Measurements from ENCODE around the gene CACNA1I. TPM values are rescaled to one million over a fixed set of nuclear protein-coding genes. Genes with fewer than 3 reads are reported as not detected.

CACNA1I gene
- total RNA-seq, 1 donor from 2014 or later = 0.11 TPM

DNA sequence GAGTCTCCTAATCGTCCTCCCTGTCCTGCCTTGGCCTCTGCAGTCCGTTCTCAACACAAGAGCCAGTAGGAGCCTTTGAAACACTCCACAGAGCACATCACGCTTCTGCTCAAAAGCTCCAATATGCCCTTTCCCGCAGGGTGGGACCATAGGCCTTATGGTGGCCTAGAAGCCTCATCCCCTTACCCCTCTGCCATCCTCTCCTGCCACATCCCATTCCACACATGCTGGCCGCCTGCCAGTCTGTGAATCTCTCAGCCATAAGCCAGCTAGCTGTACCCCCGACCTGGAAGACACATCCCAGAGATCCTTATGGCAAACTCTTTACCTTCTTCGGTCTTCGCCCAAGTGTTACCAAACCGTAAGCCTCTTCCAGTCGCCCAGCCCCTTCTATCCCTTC is 165.2 kb downstream of the CACNA1I start:
- no peaks in the 10 kb centered on the region for H3K4me1 Mint-ChIP-seq (ENCODE audit: low read depth, unreplicated experiment)
- Histone ChIP-seq H4K20me1 (ENCODE audit: insufficient read depth, low read length) (no peaks in the 10 kb centered on the region), H3K4me2 (ENCODE audit: low read length) (no peak overlapping the region), H3K27ac (ENCODE audit: low read depth, low read length) (no peak overlapping the region), H3K9ac (ENCODE audit: low read length) (no peak overlapping the region), H3K79me2 (ENCODE audit: insufficient read depth, low read length) (no peaks in the 10 kb centered on the region), H3K4me1 (ENCODE audit: insufficient read depth, low read length) (no peaks in the 10 kb centered on the region), H3K36me3 (ENCODE audit: insufficient read depth, low read length) (no peaks in the 10 kb centered on the region), H3K27me3 (ENCODE audit: insufficient read depth, low read length) (peaks cover 19% of the 10 kb centered on the region), H3K9me3 (ENCODE audit: insufficient read depth, low read depth, low read length) (no peaks in the 10 kb centered on the region), H3K4me3 (ENCODE audit: insufficient read depth, low read depth, low read length) (no peak overlapping the region), H2AFZ (ENCODE audit: low read depth, low read length) (no peak overlapping the region)
- TF ChIP-seq, protein P1, sequence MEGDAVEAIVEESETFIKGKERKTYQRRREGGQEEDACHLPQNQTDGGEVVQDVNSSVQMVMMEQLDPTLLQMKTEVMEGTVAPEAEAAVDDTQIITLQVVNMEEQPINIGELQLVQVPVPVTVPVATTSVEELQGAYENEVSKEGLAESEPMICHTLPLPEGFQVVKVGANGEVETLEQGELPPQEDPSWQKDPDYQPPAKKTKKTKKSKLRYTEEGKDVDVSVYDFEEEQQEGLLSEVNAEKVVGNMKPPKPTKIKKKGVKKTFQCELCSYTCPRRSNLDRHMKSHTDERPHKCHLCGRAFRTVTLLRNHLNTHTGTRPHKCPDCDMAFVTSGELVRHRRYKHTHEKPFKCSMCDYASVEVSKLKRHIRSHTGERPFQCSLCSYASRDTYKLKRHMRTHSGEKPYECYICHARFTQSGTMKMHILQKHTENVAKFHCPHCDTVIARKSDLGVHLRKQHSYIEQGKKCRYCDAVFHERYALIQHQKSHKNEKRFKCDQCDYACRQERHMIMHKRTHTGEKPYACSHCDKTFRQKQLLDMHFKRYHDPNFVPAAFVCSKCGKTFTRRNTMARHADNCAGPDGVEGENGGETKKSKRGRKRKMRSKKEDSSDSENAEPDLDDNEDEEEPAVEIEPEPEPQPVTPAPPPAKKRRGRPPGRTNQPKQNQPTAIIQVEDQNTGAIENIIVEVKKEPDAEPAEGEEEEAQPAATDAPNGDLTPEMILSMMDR (IDR thresholded peaks at IDR 0.05; ENCODE audit: insufficient read depth, low read depth, low read length) = no peak
- TF ChIP-seq EZH2 (IDR thresholded peaks at IDR 0.05; ENCODE audit: insufficient read depth, low read length) = no peak
- DNase-seq (ENCODE audit: low read depth) (no peak), FAIRE-seq (no peak)
- H3K9me3 Mint-ChIP-seq (ENCODE audit: unreplicated experiment) = no peaks in the 10 kb centered on the region
- H3K27ac Mint-ChIP-seq (ENCODE audit: unreplicated experiment) = no peak overlapping the region
- no peak overlapping the region for H3K4me3 Mint-ChIP-seq (ENCODE audit: unreplicated experiment)
- H3K27me3 Mint-ChIP-seq (ENCODE audit: low read depth, unreplicated experiment) = peaks cover 30% of the 10 kb centered on the region
- no peaks in the 10 kb centered on the region for H3K36me3 Mint-ChIP-seq (ENCODE audit: low read depth, unreplicated experiment)

DNA sequence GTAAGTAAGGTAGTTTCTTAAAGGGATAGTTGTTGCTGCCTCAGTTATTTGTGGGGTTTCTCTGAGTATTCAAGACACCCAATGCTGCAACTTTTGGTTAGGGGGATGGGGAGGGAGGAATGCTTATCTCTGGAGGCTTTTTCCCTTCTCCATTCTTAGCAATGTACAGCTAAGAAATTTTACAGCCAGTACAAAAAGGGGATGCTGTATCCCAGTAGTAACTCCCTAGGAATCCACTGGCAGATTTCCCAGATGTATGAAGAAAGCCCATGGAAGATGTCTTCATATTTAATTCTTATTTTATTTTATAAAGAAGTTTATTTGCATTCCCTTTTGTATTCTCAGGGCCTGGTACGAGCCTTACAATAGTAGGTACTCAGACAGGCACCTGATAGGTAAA is 168.2 kb downstream of the CACNA1I start:
- Histone ChIP-seq H3K27ac (ENCODE audit: low read depth, low read length) (no peak overlapping the region), H3K36me3 (ENCODE audit: insufficient read depth, low read length) (no peaks in the 10 kb centered on the region), H4K20me1 (ENCODE audit: insufficient read depth, low read length) (no peaks in the 10 kb centered on the region), H3K9me3 (ENCODE audit: insufficient read depth, low read depth, low read length) (no peaks in the 10 kb centered on the region), H3K27me3 (ENCODE audit: insufficient read depth, low read length) (peaks cover 23% of the 10 kb centered on the region), H2AFZ (ENCODE audit: low read depth, low read length) (no peak overlapping the region), H3K4me3 (ENCODE audit: insufficient read depth, low read depth, low read length) (no peak overlapping the region), H3K4me1 (ENCODE audit: insufficient read depth, low read length) (no peaks in the 10 kb centered on the region), H3K79me2 (ENCODE audit: insufficient read depth, low read length) (no peaks in the 10 kb centered on the region), H3K9ac (ENCODE audit: low read length) (no peak overlapping the region), H3K4me2 (ENCODE audit: low read length) (no peak overlapping the region)
- Mint-ChIP-seq H3K4me1 (ENCODE audit: low read depth, unreplicated experiment) (no peaks in the 10 kb centered on the region), H3K27ac (ENCODE audit: unreplicated experiment) (no peak overlapping the region), H3K36me3 (ENCODE audit: low read depth, unreplicated experiment) (no peaks in the 10 kb centered on the region), H3K4me3 (ENCODE audit: unreplicated experiment) (no peak overlapping the region), H3K27me3 (ENCODE audit: low read depth, unreplicated experiment) (peaks cover 14% of the 10 kb centered on the region), H3K9me3 (ENCODE audit: unreplicated experiment) (peaks cover 5% of the 10 kb centered on the region)
- peak; percentile 18 for DNase-seq (ENCODE audit: low read depth)
- FAIRE-seq = no peak
- TF ChIP-seq EZH2 (IDR thresholded peaks at IDR 0.05; ENCODE audit: insufficient read depth, low read length) = no peak
- TF ChIP-seq, protein P1 (IDR thresholded peaks at IDR 0.05; ENCODE audit: insufficient read depth, low read depth, low read length) = no peak

Other genes with a start within 250 kb of the CACNA1I start
- 12.0 and 14.1 TPM in 2 replicates for gene SYNGR1, start 220.8 kb upstream of the CACNA1I start, total RNA-seq
- gene TAB1, start 171.0 kb upstream of the CACNA1I start, total RNA-seq = 13.4 and 13.8 TPM in 2 replicates
- gene MGAT3, start 113.7 kb upstream of the CACNA1I start, total RNA-seq = 7.9 and 9.7 TPM in 2 replicates
- gene MIEF1, start 68.5 kb upstream of the CACNA1I start, total RNA-seq = 34.2 and 35.6 TPM in 2 replicates
- 502 and 508 TPM in 2 replicates for gene ATF4, start 50.2 kb upstream of the CACNA1I start, total RNA-seq
- gene RPS19BP1, start 38.0 kb upstream of the CACNA1I start, total RNA-seq = 45.5 and 58.7 TPM in 2 replicates

Data from astrocyte (in vitro differentiated cells and primary cell).